H1 (cell line): ENCODE results near the gene MITF. TPM values are rescaled to one million over a fixed set of nuclear protein-coding genes. Genes with fewer than 3 reads are reported as not detected.

Experiments used
- CTCF ChIA-PET: fragments of 300-600 bp; sonication (Branson Sonifier 250); formaldehyde crosslinking; loops from one replicate; lab custom pipeline; 2021; ENCODE audit not compliant: partially characterized antibody; lab: Charles Lee
- POLR2A ChIA-PET: fragments of 300-600 bp; sonication (Branson Sonifier 250); formaldehyde crosslinking; loops from one replicate; lab custom pipeline; 2021; ENCODE audit warnings: inconsistent platforms; ENCODE audit not compliant: partially characterized antibody; lab: Charles Lee
- DNase-seq, 2 experiments: peaks; one replicate each; pipeline versions ENCODE4 v3.0.0 to v3.0.0-alpha.2; 2010 to 2022; ENCODE audit warnings: low spot score in 2 of 2, low read depth in 1 of 2, mixed read lengths in 1 of 2
- FAIRE-seq: peaks from 2 replicates; lab custom pipeline; 2011; peaks lifted over from hg19 to GRCh38; lab: Jason Lieb, UNC
- H2AFZ ChIP-seq: 2 replicates; pipeline ENCODE4 v1.8.1; 2012; ENCODE audit warnings: low read length, inconsistent platforms
- H2AK5ac ChIP-seq: 2 replicates; pipeline ENCODE4 v1.6.1; 2013; ENCODE audit warnings: low read depth, low read length
- H2BK120ac ChIP-seq: replicated peaks from 2 replicates; pipeline ENCODE3; 2013; ENCODE audit warnings: low read depth, low read length, inconsistent platforms
- H2BK12ac ChIP-seq: 2 replicates; pipeline ENCODE4 v1.6.1; 2013; ENCODE audit warnings: low read depth, low read length
- H2BK15ac ChIP-seq: 2 replicates; pipeline ENCODE4 v1.6.1; 2013; ENCODE audit warnings: low read length
- H2BK20ac ChIP-seq: 2 replicates; pipeline ENCODE4 v1.6.1; 2013; ENCODE audit warnings: low read length
- H2BK5ac ChIP-seq: 2 replicates; pipeline ENCODE4 v1.6.1; 2013; ENCODE audit warnings: low read depth, low read length
- H3K14ac ChIP-seq: 2 replicates; pipeline ENCODE4 v1.6.1; 2013; ENCODE audit warnings: inconsistent platforms; ENCODE audit not compliant: insufficient read length
- H3K18ac ChIP-seq: 2 replicates; pipeline ENCODE4 v1.6.1; 2013; ENCODE audit warnings: low read length; ENCODE audit errors: extremely low read depth
- H3K23ac ChIP-seq: 2 replicates; pipeline ENCODE4 v1.6.1; 2013; ENCODE audit warnings: inconsistent platforms; ENCODE audit not compliant: insufficient read length
- H3K23me2 ChIP-seq: 2 replicates; pipeline ENCODE4 v1.6.1; 2013; ENCODE audit warnings: low read depth, low read length
- H3K27ac ChIP-seq: 2 replicates; pipeline ENCODE4 v1.6.1; 2011; ENCODE audit warnings: low read depth, low read length, inconsistent platforms
- H3K27me3 ChIP-seq, 4 experiments: replicated peaks in 1 of 4; 1 replicate in 1 of 4; 2 replicates in 3 of 4; pipeline versions ENCODE4 v1.6.1 to v1.8.1; 2011 to 2013; ENCODE audit warnings: low read length in 3 of 4, mild to moderate bottlenecking in 3 of 4, inconsistent platforms in 2 of 4, mixed read lengths in 2 of 4, moderate library complexity in 1 of 4; ENCODE audit not compliant: control insufficient read depth in 3 of 4, insufficient read depth in 3 of 4; ENCODE audit errors: extremely low read depth in 1 of 4
- H3K36me3 ChIP-seq, 4 experiments: 2 replicates each; pipeline versions ENCODE4 v1.6.1 to v1.8.1; 2011 to 2013; ENCODE audit warnings: mild to moderate bottlenecking in 4 of 4, low read length in 3 of 4, moderate library complexity in 2 of 4, control low read depth in 1 of 4, inconsistent platforms in 1 of 4; ENCODE audit not compliant: insufficient read depth in 4 of 4, control insufficient read depth in 2 of 4
- H3K4ac ChIP-seq: replicated peaks from 2 replicates; pipeline ENCODE3; 2013; ENCODE audit warnings: low read length, low read depth, mixed read lengths, inconsistent platforms; ENCODE audit not compliant: insufficient read length
- H3K4me1 ChIP-seq, 4 experiments: replicated peaks in 1 of 4; 1 replicate in 1 of 4; 2 replicates in 3 of 4; pipeline versions ENCODE4 v1.6.1 to v1.8.1; 2011 to 2013; ENCODE audit warnings: low read length in 3 of 4, inconsistent platforms in 2 of 4, mixed read lengths in 1 of 4; ENCODE audit not compliant: insufficient read depth in 4 of 4, control insufficient read depth in 3 of 4
- H3K4me2 ChIP-seq, 2 experiments: 2 replicates each; pipeline versions ENCODE4 v1.6.1 to v1.8.1; 2011 to 2013; ENCODE audit warnings: low read depth in 2 of 2, low read length in 2 of 2, control low read depth in 1 of 2, inconsistent platforms in 1 of 2, mild to moderate bottlenecking in 1 of 2; ENCODE audit not compliant: insufficient read depth in 1 of 2
- H3K4me3 ChIP-seq, 4 experiments: fragments of 200-600, 300-600 bp in 1 of 4; sonication (generic), shearing (Covaris generic), sonication (Bioruptor Twin) in 1 of 4; 2 replicates each; pipeline versions ENCODE4 v1.5.1 to v1.8.1; 2011 to 2016; ENCODE audit warnings: low read length in 4 of 4, low read depth in 3 of 4, control low read depth in 2 of 4, inconsistent platforms in 2 of 4, mild to moderate bottlenecking in 2 of 4, mixed read lengths in 1 of 4, moderate library complexity in 1 of 4; ENCODE audit not compliant: insufficient read depth in 2 of 4; ENCODE audit errors: extremely low read depth in 1 of 4
- H3K56ac ChIP-seq: replicated peaks from 2 replicates; pipeline ENCODE3; 2013; ENCODE audit warnings: low read depth, mild to moderate bottlenecking, mixed read lengths, low read length, inconsistent platforms; ENCODE audit not compliant: insufficient read length
- H3K79me1 ChIP-seq: 2 replicates; pipeline ENCODE4 v1.6.1; 2013; ENCODE audit warnings: low read depth, low read length, control low read depth
- H3K79me2 ChIP-seq, 2 experiments: 2 replicates each; pipeline versions ENCODE4 v1.6.1 to v1.8.1; 2012 to 2013; ENCODE audit warnings: low read length in 2 of 2, mild to moderate bottlenecking in 2 of 2, inconsistent platforms in 1 of 2; ENCODE audit not compliant: insufficient read depth in 2 of 2, control insufficient read depth in 1 of 2
- H3K9ac ChIP-seq, 4 experiments: replicated peaks in 1 of 4; 1 replicate in 1 of 4; 2 replicates in 3 of 4; pipeline versions ENCODE4 v1.6.1 to v1.8.1; 2011 to 2013; ENCODE audit warnings: low read depth in 3 of 4, low read length in 3 of 4, control low read depth in 2 of 4, mild to moderate bottlenecking in 2 of 4, moderate library complexity in 2 of 4, inconsistent platforms in 1 of 4; ENCODE audit errors: extremely low read depth in 1 of 4
- H3K9me3 ChIP-seq, 2 experiments: 2 replicates each; pipeline versions ENCODE4 v1.6.1 to v1.8.1; 2012 to 2013; ENCODE audit warnings: mild to moderate bottlenecking in 2 of 2, moderate library complexity in 2 of 2, control low read depth in 1 of 2, inconsistent platforms in 1 of 2, low read depth in 1 of 2, low read length in 1 of 2, mixed read lengths in 1 of 2; ENCODE audit not compliant: insufficient read depth in 2 of 2
- H4K20me1 ChIP-seq, 2 experiments: replicated peaks in 1 of 2; 2 replicates each; pipeline versions ENCODE3 to v1.8.1; 2011 to 2013; ENCODE audit warnings: inconsistent platforms in 2 of 2, low read length in 2 of 2, mild to moderate bottlenecking in 1 of 2; ENCODE audit not compliant: insufficient read depth in 2 of 2, control insufficient read depth in 1 of 2
- H4K5ac ChIP-seq: 2 replicates; pipeline ENCODE4 v1.6.1; 2013; ENCODE audit warnings: low read length, low read depth, mixed read lengths, inconsistent platforms; ENCODE audit not compliant: insufficient read length
- H4K8ac ChIP-seq: 2 replicates; pipeline ENCODE4 v1.8.0; 2013; ENCODE audit warnings: mild to moderate bottlenecking, moderate library complexity, low read length, inconsistent platforms; ENCODE audit not compliant: insufficient read depth; ENCODE audit errors: extremely low read depth
- H4K91ac ChIP-seq: replicated peaks from 2 replicates; pipeline ENCODE3; 2013; ENCODE audit warnings: low read length, mixed read lengths, inconsistent platforms; ENCODE audit not compliant: insufficient read length
- ATF3 ChIP-seq: IDR thresholded peaks from 2 replicates; pipeline ENCODE4 v1.6.1; 2011; ENCODE audit warnings: low read depth, mild to moderate bottlenecking, low read length; ENCODE audit not compliant: insufficient read depth
- CEBPB ChIP-seq: IDR thresholded peaks from 2 replicates; pipeline ENCODE4 v1.6.1; 2012; ENCODE audit warnings: low read depth, low read length
- CREB1 ChIP-seq: IDR thresholded peaks from 2 replicates; pipeline ENCODE4 v1.6.1; 2012; ENCODE audit warnings: inconsistent platforms
- GTF2F1 ChIP-seq: IDR thresholded peaks from 2 replicates; pipeline ENCODE4 v1.6.1; 2012; ENCODE audit warnings: low read depth, low read length, improper control_type of control experiment, borderline replicate concordance
- HDAC6 ChIP-seq: IDR thresholded peaks from one replicate; pipeline ENCODE4 v1.7.1; 2012; ENCODE audit warnings: low read depth, mild to moderate bottlenecking, inconsistent platforms, low read length, moderate library complexity
- KDM1A ChIP-seq: fragments of 200-600, 300-600 bp; sonication (generic); IDR thresholded peaks from 2 replicates; pipeline ENCODE4 v1.7.1; 2016; ENCODE audit warnings: mild to moderate bottlenecking, low read length, borderline replicate concordance
- MAFK ChIP-seq: IDR thresholded peaks from 2 replicates; pipeline ENCODE4 v1.6.1; 2012; ENCODE audit warnings: low read depth, mild to moderate bottlenecking, improper control_type of control experiment, low read length
- RAD21 ChIP-seq, 2 experiments: IDR thresholded peaks in 1 of 2; conservative IDR thresholded peaks in 1 of 2; 2 replicates each; pipeline ENCODE4 v1.6.1; 2011; ENCODE audit warnings: low read depth in 2 of 2, low read length in 2 of 2, improper control_type of control experiment in 1 of 2, inconsistent platforms in 1 of 2, mild to moderate bottlenecking in 1 of 2, moderate library complexity in 1 of 2
- RBBP5 ChIP-seq: IDR thresholded peaks from 2 replicates; pipeline ENCODE4 v1.7.1; 2012; ENCODE audit warnings: low read depth, mild to moderate bottlenecking, inconsistent platforms, low read length, moderate library complexity, borderline replicate concordance
- SIX5 ChIP-seq: IDR thresholded peaks from 2 replicates; pipeline ENCODE4 v1.6.1; 2011; ENCODE audit warnings: mild to moderate bottlenecking, low read depth, low read length
- SRF ChIP-seq: IDR thresholded peaks from 2 replicates; pipeline ENCODE4 v1.6.1; 2011; ENCODE audit warnings: mild to moderate bottlenecking, low read depth, low read length, moderate library complexity
- SUZ12 ChIP-seq: fragments of 200-600 bp; sonication (generic); IDR thresholded peaks from 2 replicates; pipeline ENCODE4 v1.6.1; 2012; ENCODE audit warnings: mild to moderate bottlenecking, inconsistent platforms, low read length, moderate library complexity, mixed read lengths
- TAF1 ChIP-seq: IDR thresholded peaks from 2 replicates; pipeline ENCODE4 v1.6.1; 2011; ENCODE audit warnings: mild to moderate bottlenecking, low read depth, low read length
- TCF12 ChIP-seq: IDR thresholded peaks from 2 replicates; pipeline ENCODE4 v1.6.1; 2011; ENCODE audit warnings: low read depth, mild to moderate bottlenecking, low read length
- ZNF274 ChIP-seq: IDR thresholded peaks from 2 replicates; pipeline ENCODE4 v1.7.0; 2012; ENCODE audit warnings: low read length, borderline replicate concordance; ENCODE audit errors: extremely low read depth
- WGBS, 2 experiments: shearing (Covaris generic) in 1 of 2; methylation state at CpG; one replicate each; pipeline versions ENCODE4 v1.1.6 to v1.1.7; 2013 to 2015; ENCODE audit warnings: low lambda C conversion rate in 2 of 2, mixed read lengths in 2 of 2, inconsistent platforms in 1 of 2, low coverage in 1 of 2, missing lambda C conversion rate in 1 of 2; ENCODE audit not compliant: insufficient replicate concordance in 2 of 2, insufficient coverage in 1 of 2, insufficient read length in 1 of 2; ENCODE audit errors: extremely low coverage in 1 of 2, missing lambda C conversion rate in 1 of 2; 5-methylcytosine and 5-hydroxymethylcytosine counted together
- polyA plus RNA-seq, 7 experiments: library from polyadenylated mRNA; depleted of rRNA in 3 of 7; stranded (reverse) in 5 of 7; unstranded in 2 of 7; fragments of >200 nt in 5 of 7; fragments of 200-250 nt in 2 of 7; gene quantifications; 1 replicate in 5 of 7; 2 replicates in 1 of 7; 4 replicates in 1 of 7; pipeline versions ENCODE4 v1.2.1 to v1.2.3, GENCODE V29; 2011 to 2013; ENCODE audit warnings: missing spikeins in 2 of 7, mixed read lengths in 2 of 7
- total RNA-seq: library from RNA; stranded (reverse); fragmentation: NEBNext Ultra II Directional; extraction: Animal tissue kit (Norgen Biotek cat#: 25700); gene quantifications from 2 replicates; pipeline ENCODE4 v1.2.1, GENCODE V29; 2021

Gene MITF
- total and polyA plus RNA-seq, 2 of the 8 experiments (the other 6 are each of a cell fraction or from before 2014, with no cell fraction given): 0.53 to 1.4 TPM

- no peak overlapping the region for H3K23ac ChIP-seq
- H3K23me2 ChIP-seq: no peaks in the 10 kb centered on the region
- no peak for TF ChIP-seq MAFK
- no peak for TF ChIP-seq SUZ12
- TF ChIP-seq TAF1: no peak
- TF ChIP-seq SIX5: no peak
- no peak for TF ChIP-seq GTF2F1
- no peak for TF ChIP-seq HDAC6
- no peak for TF ChIP-seq CEBPB
- TF ChIP-seq RBBP5: no peak
- no peak for TF ChIP-seq KDM1A
- no peak for TF ChIP-seq RAD21 (IDR thresholded peaks at IDR 0.05 in 1 of 2, conservative IDR thresholded peaks at IDR 0.05 in 1 of 2; ENCODE audit: low read depth in 2 of 2, low read length in 2 of 2)
- no peak for TF ChIP-seq ATF3
- no peak for TF ChIP-seq SRF
- TF ChIP-seq CREB1: no peak
- TF ChIP-seq TCF12: no peak
- no peak for TF ChIP-seq ZNF274
Observed at GRCh38 chr3:69934398-69934797, 195.1 kb downstream of the MITF start.

More at GRCh38 chr3:69934398-69934797, 195.1 kb downstream of the MITF start:
- no peak overlapping the region for H4K91ac ChIP-seq
- no peaks in the 10 kb centered on the region for H3K79me2 ChIP-seq
- no peak overlapping the region for H4K5ac ChIP-seq
- H3K56ac ChIP-seq: no peak overlapping the region
- H3K4me1 ChIP-seq: peaks cover 0 to 6% (median 0%) of the 10 kb centered on the region in 4 experiments; a peak in 1 of 7 replicates
- no peak overlapping the region for H3K4ac ChIP-seq
- no peak overlapping the region for H2BK120ac ChIP-seq
- FAIRE-seq (no peak), DNase-seq (no peak)
- H2BK5ac ChIP-seq: no peak overlapping the region
- H2BK12ac ChIP-seq: no peak overlapping the region
- H2BK20ac ChIP-seq: no peak overlapping the region
- H3K36me3 ChIP-seq: no peaks in the 10 kb centered on the region
- no peaks in the 10 kb centered on the region for H3K79me1 ChIP-seq
- no peak overlapping the region for H3K4me3 ChIP-seq
- WGBS, 2 experiments: 80% methylated on average over 2 of the region's 2 CpGs; no CpG with 5 or more reads in 1 of the 2 experiments
- H3K27ac ChIP-seq: no peak overlapping the region
- H3K4me2 ChIP-seq: no peak overlapping the region
- CTCF ChIA-PET: interaction anchor here (1.4 kb wide), 1 partner anchor 10 kb away, joined by 3 read pairs; no protein-coding TSS in a partner anchor
- H3K18ac ChIP-seq: no peak overlapping the region
- no peaks in the 10 kb centered on the region for H3K9me3 ChIP-seq
- H3K27me3 ChIP-seq: no peaks in the 10 kb centered on the region
- H4K20me1 ChIP-seq: no peaks in the 10 kb centered on the region
- POLR2A ChIA-PET: no interaction called here
- no peak overlapping the region for H4K8ac ChIP-seq
- H2BK15ac ChIP-seq: no peak overlapping the region
- no peak overlapping the region for H3K9ac ChIP-seq
- no peak overlapping the region for H3K14ac ChIP-seq
- no peak overlapping the region for H2AK5ac ChIP-seq
- no peak overlapping the region for H2AFZ ChIP-seq
